ENCODE results near the gene AP2S1. TPM values are rescaled to one million over a fixed set of nuclear protein-coding genes. Genes with fewer than 3 reads are reported as not detected.

The AP2S1 gene
- total RNA-seq, 1 donor from 2014 or later, result 229 TPM

- DNase-seq (ENCODE audit: extremely low spot score, unreplicated experiment), result peak; percentile 13
- H3K4me1 Mint-ChIP-seq (ENCODE audit: unreplicated experiment), result peaks cover 59% of the 10 kb centered on the region
- TF ChIP-seq CTCF (IDR thresholded peaks at IDR 0.05), result no peak
- H3K9me3 Mint-ChIP-seq (ENCODE audit: unreplicated experiment), result no peaks in the 10 kb centered on the region
- H3K27ac Mint-ChIP-seq (ENCODE audit: unreplicated experiment), result peak overlapping the region; percentile 97
- peaks cover 6% of the 10 kb centered on the region for H3K36me3 Mint-ChIP-seq (ENCODE audit: unreplicated experiment)
- no peaks in the 10 kb centered on the region for H3K27me3 Mint-ChIP-seq (ENCODE audit: unreplicated experiment)
- no peak overlapping the region for H3K4me3 Mint-ChIP-seq (ENCODE audit: unreplicated experiment)
These were observed 41.9 kb upstream of the AP2S1 start for GRCh38 chr19:46892252-46893179.

GRCh38 chr19:46890423-46891170 lies 40.0 kb upstream of the AP2S1 start:
- no peak for TF ChIP-seq CTCF (IDR thresholded peaks at IDR 0.05)
- Mint-ChIP-seq H3K27ac (ENCODE audit: unreplicated experiment) (peak overlapping the region; percentile 46), H3K9me3 (ENCODE audit: unreplicated experiment) (no peaks in the 10 kb centered on the region), H3K27me3 (ENCODE audit: unreplicated experiment) (no peaks in the 10 kb centered on the region), H3K4me1 (ENCODE audit: unreplicated experiment) (peaks cover 67% of the 10 kb centered on the region), H3K4me3 (ENCODE audit: unreplicated experiment) (no peak overlapping the region), H3K36me3 (ENCODE audit: unreplicated experiment) (peaks cover 7% of the 10 kb centered on the region)
- DNase-seq (ENCODE audit: extremely low spot score, unreplicated experiment), result peak; percentile 44

- peaks cover 3% of the 10 kb centered on the region for H3K36me3 Mint-ChIP-seq (ENCODE audit: unreplicated experiment)
- peaks cover 52% of the 10 kb centered on the region for H3K4me1 Mint-ChIP-seq (ENCODE audit: unreplicated experiment)
- DNase-seq (ENCODE audit: extremely low spot score, unreplicated experiment), result no peak
- no peak overlapping the region for H3K4me3 Mint-ChIP-seq (ENCODE audit: unreplicated experiment)
- no peaks in the 10 kb centered on the region for H3K27me3 Mint-ChIP-seq (ENCODE audit: unreplicated experiment)
- no peaks in the 10 kb centered on the region for H3K9me3 Mint-ChIP-seq (ENCODE audit: unreplicated experiment)
- H3K27ac Mint-ChIP-seq (ENCODE audit: unreplicated experiment), result peak overlapping the region; percentile 87
- TF ChIP-seq CTCF (IDR thresholded peaks at IDR 0.05), result no peak
These were observed 36.7 kb upstream of the AP2S1 start for GRCh38 chr19:46887240-46887782.

- no peak for DNase-seq (ENCODE audit: extremely low spot score, unreplicated experiment)
- no peaks in the 10 kb centered on the region for H3K27me3 Mint-ChIP-seq (ENCODE audit: unreplicated experiment)
- H3K4me3 Mint-ChIP-seq (ENCODE audit: unreplicated experiment), result no peak overlapping the region
- no peaks in the 10 kb centered on the region for H3K9me3 Mint-ChIP-seq (ENCODE audit: unreplicated experiment)
- H3K4me1 Mint-ChIP-seq (ENCODE audit: unreplicated experiment), result peaks cover 57% of the 10 kb centered on the region
- no peak for TF ChIP-seq CTCF (IDR thresholded peaks at IDR 0.05)
- H3K27ac Mint-ChIP-seq (ENCODE audit: unreplicated experiment), result peak overlapping the region; percentile 87
- peaks cover 3% of the 10 kb centered on the region for H3K36me3 Mint-ChIP-seq (ENCODE audit: unreplicated experiment)
These were observed 36.0 kb upstream of the AP2S1 start for GRCh38 chr19:46886546-46887239.
